OCI-LY7 (cell line): ENCODE results near the gene KLHL21. TPM values are rescaled to one million over a fixed set of nuclear protein-coding genes. Genes with fewer than 3 reads are reported as not detected.

Experiments
- BruUV-seq: library from RNA; stranded (reverse); fragments of 400-500 nt; replicated peaks from 2 replicates; lab custom pipeline; 2021; lab: Mats Ljungman, UMichigan
- CTCF ChIA-PET: fragments of 300-600 bp; sonication (Branson Sonifier 250); formaldehyde crosslinking; loops from one replicate; lab custom pipeline; 2022; ENCODE audit warnings: antibody characterized with exemption; ENCODE audit not compliant: unreplicated experiment; lab: Charles Lee
- POLR2A ChIA-PET: fragments of 300-600 bp; sonication (Branson Sonifier 250); formaldehyde crosslinking; loops from one replicate; lab custom pipeline; 2022; ENCODE audit warnings: antibody characterized with exemption; lab: Charles Lee
- DNase-seq: peaks from one replicate; pipeline ENCODE4 v3.0.0-alpha.2; 2015; ENCODE audit warnings: low spot score
- H2AFZ ChIP-seq: fragments of 200-600 bp; sonication (generic), shearing (Covaris generic); 2 replicates; pipeline ENCODE4 v1.6.1; 2014; ENCODE audit warnings: mild to moderate bottlenecking, antibody characterized with exemption, low read length, moderate library complexity
- H3K27ac ChIP-seq: fragments of 200-600 bp; sonication (generic); 2 replicates; pipeline ENCODE4 v1.5.1; 2014; ENCODE audit warnings: mixed run types, low read depth, mild to moderate bottlenecking, moderate library complexity, low read length, inconsistent platforms; ENCODE audit not compliant: poor library complexity, severe bottlenecking
- H3K36me3 ChIP-seq: fragments of 200-600 bp; sonication (generic); 2 replicates; pipeline ENCODE4 v1.6.1; 2014; ENCODE audit warnings: mild to moderate bottlenecking, antibody characterized with exemption, low read length, moderate library complexity, mixed read lengths; ENCODE audit not compliant: insufficient read depth
- H3K4me1 ChIP-seq: fragments of 200-600 bp; sonication (generic); 2 replicates; pipeline ENCODE4 v1.5.1; 2014; ENCODE audit warnings: mild to moderate bottlenecking, low read length; ENCODE audit not compliant: insufficient read depth, poor library complexity, severe bottlenecking
- H3K4me2 ChIP-seq: fragments of 200-600 bp; sonication (generic); 2 replicates; pipeline ENCODE4 v1.6.1; 2014; ENCODE audit warnings: mild to moderate bottlenecking, low read length
- H3K4me3 ChIP-seq: fragments of 200-600 bp; sonication (generic); 2 replicates; pipeline ENCODE4 v1.5.1; 2014; ENCODE audit warnings: mild to moderate bottlenecking, low read depth, low read length; ENCODE audit not compliant: poor library complexity, severe bottlenecking
- H3K79me2 ChIP-seq: fragments of 200-600 bp; sonication (generic); 2 replicates; pipeline ENCODE4 v1.6.1; 2016; ENCODE audit warnings: low read depth, mild to moderate bottlenecking, low read length, moderate library complexity, mixed read lengths; ENCODE audit not compliant: insufficient read depth
- H3K9me2 ChIP-seq: fragments of 200-600 bp; sonication (generic); 2 replicates; pipeline ENCODE4 v1.6.1; 2016; ENCODE audit warnings: mild to moderate bottlenecking, low read length, mixed read lengths; ENCODE audit not compliant: insufficient read depth
- H3K9me3 ChIP-seq: fragments of 200-600 bp; sonication (generic); 2 replicates; pipeline ENCODE4 v1.6.1; 2014; ENCODE audit warnings: mild to moderate bottlenecking, mixed run types, low read length, mixed read lengths
- H4K20me1 ChIP-seq: fragments of 200-600 bp; sonication (generic); 2 replicates; pipeline ENCODE4 v1.6.1; 2014; ENCODE audit warnings: mild to moderate bottlenecking, antibody characterized with exemption, low read length, moderate library complexity, mixed read lengths; ENCODE audit not compliant: insufficient read depth
- CTCF ChIP-seq: fragments of 200-600 bp; sonication (generic); conservative IDR thresholded peaks from 2 replicates; pipeline ENCODE4 v1.5.1; 2014; ENCODE audit warnings: mild to moderate bottlenecking, antibody characterized with exemption, low read length, moderate library complexity, mixed read lengths
- EZH2phosphoT487 ChIP-seq: fragments of 200-600 bp; sonication (generic); IDR thresholded peaks from 2 replicates; pipeline ENCODE4 v1.6.1; 2018; ENCODE audit warnings: low read depth, borderline replicate concordance, mild to moderate bottlenecking, mixed run types, antibody characterized with exemption, low read length, moderate library complexity, mixed read lengths
- intact Hi-C: fragments of 100-400 bp; cut with micrococcal nuclease; formaldehyde crosslinking; loops from one replicate; pipeline ENCODE4 v1.10.0; 2022; ENCODE audit not compliant: unreplicated experiment
- total RNA-seq, 2 experiments: library from RNA; depleted of rRNA in 1 of 2; stranded (reverse); fragments of >200 nt in 1 of 2; shearing (Covaris generic) in 1 of 2; gene quantifications; 2 replicates each; pipeline ENCODE4 v1.2.3, GENCODE V29; 2014 to 2022

The KLHL21 gene
- total RNA-seq, 2 experiments from 2014 or later, result 7.4 to 7.6 TPM

- Histone ChIP-seq H4K20me1 (no peaks in the 10 kb centered on the region), H3K4me1 (peaks cover 35% of the 10 kb centered on the region), H2AFZ (no peak overlapping the region), H3K4me2 (peak overlapping the region; percentile 82), H3K36me3 (peaks cover 22% of the 10 kb centered on the region; the same call in 1 of the 2 replicates), H3K4me3 (peak overlapping the region; percentile 46), H3K9me3 (no peaks in the 10 kb centered on the region), H3K27ac (no peak overlapping the region), H3K79me2 (no peaks in the 10 kb centered on the region), H3K9me2 (no peaks in the 10 kb centered on the region)
- DNase-seq, result peak; percentile 61
- no peak for TF ChIP-seq CTCF
- TF ChIP-seq EZH2phosphoT487, result no peak
- intact Hi-C loops, result no loop called here
- ChIA-PET POLR2A (interaction anchor here (0.5 to 1.4 kb wide), 3 partner anchors 10 to 368 kb away, joined by 3 to 4 read pairs (median 3); no protein-coding TSS in a partner anchor), CTCF (interaction anchor here (1.5 kb wide), 1 partner anchor 19 kb away, joined by 4 read pairs; no protein-coding TSS in a partner anchor)
- BruUV-seq, result no TSS peak
Measured at GRCh38 chr1:6599141-6599975, 3.3 kb downstream of the KLHL21 start.

DNA sequence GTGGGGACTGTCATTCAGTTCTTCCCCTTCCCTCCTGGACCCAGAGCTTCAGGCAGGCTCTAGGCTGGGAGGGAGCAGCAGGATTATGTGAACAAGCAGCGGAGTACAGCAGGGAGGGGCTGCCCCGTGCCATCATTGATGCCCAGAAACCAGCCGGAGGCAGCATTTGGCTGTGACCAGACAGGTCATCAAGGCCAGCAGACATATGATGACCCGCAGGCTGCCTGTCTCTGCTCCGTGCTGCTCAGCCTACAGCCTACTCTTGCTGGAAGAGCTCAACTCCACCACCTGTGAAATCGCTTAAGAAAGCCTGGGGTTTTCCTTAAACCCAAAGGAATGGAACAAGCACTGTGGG is 4.9 kb downstream of the KLHL21 start:
- Histone ChIP-seq H3K27ac (no peak overlapping the region), H3K9me2 (no peaks in the 10 kb centered on the region), H2AFZ (no peak overlapping the region), H3K36me3 (peaks cover 36% of the 10 kb centered on the region; the same call in 1 of the 2 replicates), H3K9me3 (no peaks in the 10 kb centered on the region), H3K4me3 (no peak overlapping the region), H3K4me1 (peaks cover 28% of the 10 kb centered on the region), H3K4me2 (no peak overlapping the region), H3K79me2 (no peaks in the 10 kb centered on the region), H4K20me1 (no peaks in the 10 kb centered on the region)
- no peak for DNase-seq
- CTCF ChIA-PET, result no interaction called here
- no TSS peak for BruUV-seq
- intact Hi-C loops, result no loop called here
- TF ChIP-seq EZH2phosphoT487 (no peak), CTCF (no peak)
- POLR2A ChIA-PET, result no interaction called here
